ENCODE data around the gene MTSS2.

- TF ChIP-seq REST (IDR thresholded peaks at IDR 0.05; ENCODE audit: borderline replicate concordance) (no peak), CTCF (IDR thresholded peaks at IDR 0.05; ENCODE audit: poor library complexity, severe bottlenecking) (no peak), EP300 (conservative IDR thresholded peaks at IDR 0.05; ENCODE audit: poor library complexity, severe bottlenecking) (no peak)
Observed at GRCh38 chr16:70684146-70685060, 1.4 kb downstream of the MTSS2 start.
